ENCODE results near the gene PLEKHM1. TPM values are rescaled to one million over a fixed set of nuclear protein-coding genes. Genes with fewer than 3 reads are reported as not detected.

PLEKHM1 gene
- polyA plus RNA-seq, 1 experiment: 18.2 TPM

GRCh38 chr17:45440161-45440778 lies 50.3 kb downstream of the PLEKHM1 start:
- DNase-seq (ENCODE audit: low read depth, low spot score): no peak
- no peak overlapping the region for H3K4me3 ChIP-seq (ENCODE audit: low read depth, low read length)
- ChIA-PET POLR2A (no interaction called here), CTCF (interaction anchor here (0.6 kb wide), 1 partner anchor 1105 kb away, joined by 4 read pairs; no protein-coding TSS in a partner anchor)
- TF ChIP-seq CTCF (IDR thresholded peaks at IDR 0.05; ENCODE audit: low read depth, low read length): no peak
- no peaks in the 10 kb centered on the region for H3K9me3 ChIP-seq (ENCODE audit: control insufficient read depth, insufficient read depth, low read length)
- no peaks in the 10 kb centered on the region for H3K27me3 ChIP-seq (ENCODE audit: control insufficient read depth, insufficient read depth, low read length)
- H3K27ac ChIP-seq (ENCODE audit: low read depth, low read length): no peak overlapping the region

GRCh38 chr17:45438931-45439610 lies 51.5 kb downstream of the PLEKHM1 start:
- no peak overlapping the region for H3K27ac ChIP-seq (ENCODE audit: low read depth, low read length)
- no peak for TF ChIP-seq CTCF (IDR thresholded peaks at IDR 0.05; ENCODE audit: low read depth, low read length)
- H3K4me3 ChIP-seq (ENCODE audit: low read depth, low read length): no peak overlapping the region
- H3K9me3 ChIP-seq (ENCODE audit: control insufficient read depth, insufficient read depth, low read length): no peaks in the 10 kb centered on the region
- ChIA-PET CTCF (interaction anchor here (0.7 kb wide), 1 partner anchor 417 kb away, joined by 3 read pairs; no protein-coding TSS in a partner anchor), POLR2A (no interaction called here)
- DNase-seq (ENCODE audit: low read depth, low spot score): no peak
- no peaks in the 10 kb centered on the region for H3K27me3 ChIP-seq (ENCODE audit: control insufficient read depth, insufficient read depth, low read length)

GRCh38 chr17:45437465-45438283 lies 52.8 kb downstream of the PLEKHM1 start:
- no peak overlapping the region for H3K4me3 ChIP-seq (ENCODE audit: low read depth, low read length)
- no peak for DNase-seq (ENCODE audit: low read depth, low spot score)
- ChIA-PET POLR2A (no interaction called here), CTCF (no interaction called here)
- H3K27me3 ChIP-seq (ENCODE audit: control insufficient read depth, insufficient read depth, low read length): no peaks in the 10 kb centered on the region
- H3K27ac ChIP-seq (ENCODE audit: low read depth, low read length): no peak overlapping the region
- TF ChIP-seq CTCF (IDR thresholded peaks at IDR 0.05; ENCODE audit: low read depth, low read length): no peak
- no peaks in the 10 kb centered on the region for H3K9me3 ChIP-seq (ENCODE audit: control insufficient read depth, insufficient read depth, low read length)

- no peak for TF ChIP-seq CTCF (IDR thresholded peaks at IDR 0.05; ENCODE audit: low read depth, low read length)
- Histone ChIP-seq H3K27me3 (ENCODE audit: control insufficient read depth, insufficient read depth, low read length) (peaks cover 6% of the 10 kb centered on the region), H3K9me3 (ENCODE audit: control insufficient read depth, insufficient read depth, low read length) (no peaks in the 10 kb centered on the region), H3K27ac (ENCODE audit: low read depth, low read length) (no peak overlapping the region), H3K4me3 (ENCODE audit: low read depth, low read length) (no peak overlapping the region)
- CTCF ChIA-PET: no interaction called here
- no peak for DNase-seq (ENCODE audit: low read depth, low spot score)
- POLR2A ChIA-PET: no interaction called here
Observed at GRCh38 chr17:45436625-45437464, 53.7 kb downstream of the PLEKHM1 start.
